HepG2 (cell line): ENCODE results near the gene SMYD2. TPM values are rescaled to one million over a fixed set of nuclear protein-coding genes. Genes with fewer than 3 reads are reported as not detected.

ENCODE experiments used
- BORCS8-MEF2B ChIP-seq: sonication (generic); formaldehyde crosslinking; IDR thresholded peaks from 2 replicates; pipeline ENCODE4 v1.8.0; 2022; ENCODE audit warnings: mild to moderate bottlenecking, missing genetic modification reagents
- EED ChIP-seq: sonication (generic); formaldehyde crosslinking; IDR thresholded peaks from 2 replicates; pipeline ENCODE4 v1.5.0; 2020; ENCODE audit warnings: mild to moderate bottlenecking, missing genetic modification reagents
- HCFC1 ChIP-seq: fragments of 150-350 bp; IDR thresholded peaks from 2 replicates; pipeline ENCODE4 v1.6.1; 2014; ENCODE audit warnings: low read depth, low read length
- LRRFIP1 ChIP-seq: sonication (generic); formaldehyde crosslinking; conservative IDR thresholded peaks from 2 replicates; pipeline ENCODE4 v1.4.0; 2020; ENCODE audit warnings: missing genetic modification reagents
- MYC ChIP-seq: sonication (generic); formaldehyde crosslinking; IDR thresholded peaks from 2 replicates; pipeline ENCODE4 v1.9.0; 2021; ENCODE audit warnings: missing genetic modification reagents, borderline replicate concordance
- NFE2L2 ChIP-seq: fragments of 150-350 bp; IDR thresholded peaks from 2 replicates; pipeline ENCODE4 v1.6.1; 2014; ENCODE audit warnings: low read length
- SCMH1 ChIP-seq: sonication (generic); formaldehyde crosslinking; IDR thresholded peaks from 2 replicates; pipeline ENCODE4 v1.9.0; 2021; ENCODE audit warnings: missing genetic modification reagents, mild to moderate bottlenecking, borderline replicate concordance
- ZBTB20 ChIP-seq: sonication (generic); formaldehyde crosslinking; IDR thresholded peaks from 2 replicates; pipeline ENCODE4 v1.8.1; 2023; ENCODE audit warnings: missing genetic modification reagents, low read depth, mild to moderate bottlenecking, borderline replicate concordance
- ZHX1 ChIP-seq: sonication (generic); formaldehyde crosslinking; IDR thresholded peaks from 2 replicates; pipeline ENCODE4 v1.8.1; 2022; ENCODE audit warnings: low read depth, mild to moderate bottlenecking, missing genetic modification reagents
- ZNF205 ChIP-seq: IDR thresholded peaks from 2 replicates; pipeline ENCODE4 v1.6.1; 2018; ENCODE audit warnings: missing biosample characterization, missing genetic modification reagents
- ZNF564 ChIP-seq: sonication (generic); formaldehyde crosslinking; IDR thresholded peaks from 2 replicates; pipeline ENCODE4 v1.8.1; 2023; ENCODE audit warnings: mild to moderate bottlenecking, missing genetic modification reagents
- ZNF574 ChIP-seq: sonication (generic); formaldehyde crosslinking; IDR thresholded peaks from 2 replicates; pipeline ENCODE4 v1.4.0; 2020; ENCODE audit warnings: missing genetic modification reagents
- ZNF746 ChIP-seq: sonication (generic); formaldehyde crosslinking; IDR thresholded peaks from 2 replicates; pipeline ENCODE4 v1.8.0; 2022; ENCODE audit warnings: mild to moderate bottlenecking, missing genetic modification reagents
- ZNF766 ChIP-seq: sonication (generic); formaldehyde crosslinking; IDR thresholded peaks from 2 replicates; pipeline ENCODE4 v1.5.0; 2020; ENCODE audit warnings: missing genetic modification reagents, borderline replicate concordance
- ZNF780A ChIP-seq: sonication (generic); formaldehyde crosslinking; IDR thresholded peaks from 2 replicates; pipeline ENCODE4 v1.8.0; 2022; ENCODE audit warnings: mild to moderate bottlenecking, missing genetic modification reagents, moderate library complexity
- polyA plus RNA-seq, 8 experiments: library from polyadenylated mRNA; depleted of rRNA in 3 of 8; stranded (reverse) in 7 of 8; unstranded in 1 of 8; fragments of >200 nt; fragmentation: Illumina TruSeq in 4 of 8; extraction: Trizol in 4 of 8; gene quantifications; 2 replicates each; pipeline versions ENCODE4 v1.2.1 to v1.2.3, GENCODE V29; 2011 to 2016; ENCODE audit warnings: low read depth in 4 of 8, missing spikeins in 1 of 8, mixed read lengths in 1 of 8; ENCODE audit not compliant: insufficient read depth in 1 of 8
- total RNA-seq, 5 experiments: library from RNA; depleted of rRNA; stranded (reverse); fragments of >200 nt; fragmentation: Illumina TruSeq; extraction: Trizol; gene quantifications; 2 replicates each; pipeline ENCODE4 v1.2.3, GENCODE V29; 2016; ENCODE audit warnings: low read depth in 1 of 5
- TF ChIP-seq, protein P1 (sequence below): IDR thresholded peaks from 2 replicates; pipeline ENCODE4 v1.6.1; 2018; ENCODE audit warnings: missing genetic modification reagents, mild to moderate bottlenecking, missing compliant biosample characterization
- TF ChIP-seq, protein P2 (sequence below): sonication (generic); formaldehyde crosslinking; IDR thresholded peaks from 2 replicates; pipeline ENCODE4 v1.5.0; 2020; ENCODE audit warnings: mild to moderate bottlenecking, missing genetic modification reagents, moderate library complexity

The SMYD2 gene
- total and polyA plus RNA-seq, 2 of the 13 experiments (the other 11 are each of a cell fraction or from before 2014, with no cell fraction given) = 72.7 to 139 TPM

DNA sequence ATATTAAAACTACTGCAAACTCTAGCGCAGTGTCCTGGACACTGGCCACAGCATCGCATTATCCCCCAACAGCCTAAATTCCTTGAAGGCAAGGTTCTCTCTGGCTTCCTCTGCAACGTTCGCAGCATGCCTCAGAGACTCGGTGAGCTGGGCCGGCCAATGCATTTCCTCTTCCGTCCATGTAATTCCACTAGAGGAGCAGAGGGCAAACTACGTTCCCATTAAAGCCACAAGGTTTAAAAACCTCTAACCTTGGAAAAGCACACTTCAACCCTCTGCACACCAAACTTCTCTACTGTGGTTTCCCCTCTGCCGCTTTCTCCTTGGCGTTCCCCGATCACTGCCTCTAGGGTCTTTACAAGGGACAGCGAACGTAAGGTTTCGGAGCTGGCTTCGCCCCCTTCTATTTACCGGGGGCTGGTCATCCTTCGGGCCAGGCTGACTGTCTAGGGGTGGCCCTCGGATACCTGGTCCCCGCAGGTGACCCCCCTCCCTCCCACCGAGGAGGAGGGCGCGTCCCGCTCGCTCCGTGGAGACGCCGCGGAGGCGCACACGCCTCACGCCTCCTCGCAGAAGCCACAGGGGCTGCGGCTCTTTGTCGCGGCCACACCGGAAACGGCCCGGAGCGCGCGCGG is 456 bp upstream of the SMYD2 start (continued):
- no peak for TF ChIP-seq ZNF746
- TF ChIP-seq, protein P1, sequence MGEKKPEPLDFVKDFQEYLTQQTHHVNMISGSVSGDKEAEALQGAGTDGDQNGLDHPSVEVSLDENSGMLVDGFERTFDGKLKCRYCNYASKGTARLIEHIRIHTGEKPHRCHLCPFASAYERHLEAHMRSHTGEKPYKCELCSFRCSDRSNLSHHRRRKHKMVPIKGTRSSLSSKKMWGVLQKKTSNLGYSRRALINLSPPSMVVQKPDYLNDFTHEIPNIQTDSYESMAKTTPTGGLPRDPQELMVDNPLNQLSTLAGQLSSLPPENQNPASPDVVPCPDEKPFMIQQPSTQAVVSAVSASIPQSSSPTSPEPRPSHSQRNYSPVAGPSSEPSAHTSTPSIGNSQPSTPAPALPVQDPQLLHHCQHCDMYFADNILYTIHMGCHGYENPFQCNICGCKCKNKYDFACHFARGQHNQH = peak; percentile 54; the same call in 1 of the 2 replicates
- peak; percentile 61; the same call in 1 of the 2 replicates for TF ChIP-seq ZNF574
- 0 out of 2 replicates have a peak, but pooled peaks have one; percentile 53 for TF ChIP-seq ZHX1 (CRISPR knock-in tag)
- no peak for TF ChIP-seq LRRFIP1 (CRISPR knock-in tag)
- no peak; the same call in 1 of the 2 replicates for TF ChIP-seq ZNF564 (CRISPR knock-in tag)
- TF ChIP-seq, protein P2, sequence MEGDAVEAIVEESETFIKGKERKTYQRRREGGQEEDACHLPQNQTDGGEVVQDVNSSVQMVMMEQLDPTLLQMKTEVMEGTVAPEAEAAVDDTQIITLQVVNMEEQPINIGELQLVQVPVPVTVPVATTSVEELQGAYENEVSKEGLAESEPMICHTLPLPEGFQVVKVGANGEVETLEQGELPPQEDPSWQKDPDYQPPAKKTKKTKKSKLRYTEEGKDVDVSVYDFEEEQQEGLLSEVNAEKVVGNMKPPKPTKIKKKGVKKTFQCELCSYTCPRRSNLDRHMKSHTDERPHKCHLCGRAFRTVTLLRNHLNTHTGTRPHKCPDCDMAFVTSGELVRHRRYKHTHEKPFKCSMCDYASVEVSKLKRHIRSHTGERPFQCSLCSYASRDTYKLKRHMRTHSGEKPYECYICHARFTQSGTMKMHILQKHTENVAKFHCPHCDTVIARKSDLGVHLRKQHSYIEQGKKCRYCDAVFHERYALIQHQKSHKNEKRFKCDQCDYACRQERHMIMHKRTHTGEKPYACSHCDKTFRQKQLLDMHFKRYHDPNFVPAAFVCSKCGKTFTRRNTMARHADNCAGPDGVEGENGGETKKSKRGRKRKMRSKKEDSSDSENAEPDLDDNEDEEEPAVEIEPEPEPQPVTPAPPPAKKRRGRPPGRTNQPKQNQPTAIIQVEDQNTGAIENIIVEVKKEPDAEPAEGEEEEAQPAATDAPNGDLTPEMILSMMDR (CRISPR knock-in tag) = no peak
- TF ChIP-seq MYC (CRISPR knock-in tag) = peak; percentile 77
- no peak for TF ChIP-seq NFE2L2
- TF ChIP-seq SCMH1 (CRISPR knock-in tag) = no peak
- TF ChIP-seq HCFC1 = no peak
- no peak; the same call in 1 of the 2 replicates for TF ChIP-seq BORCS8-MEF2B (CRISPR knock-in tag)
- 0 out of 2 replicates have a peak, but pooled peaks have one; percentile 43 for TF ChIP-seq ZBTB20 (CRISPR knock-in tag)
- no peak for TF ChIP-seq ZNF766
- no peak for TF ChIP-seq ZNF780A (CRISPR knock-in tag)
- TF ChIP-seq EED = no peak
- 0 out of 2 replicates have a peak, but pooled peaks have one; percentile 14 for TF ChIP-seq ZNF205 (CRISPR knock-in tag)
